ENCODE data around the gene GANC.

GANC gene

GRCh38 chr15:42371096-42371495, 98.1 kb downstream of the GANC start:
- DNase-seq = no peak
- intact Hi-C loops (cut with DNase I) = no loop called here

GRCh38 chr15:42373274-42373673, 100.3 kb downstream of the GANC start:
- intact Hi-C loops (cut with DNase I) = no loop called here
- DNase-seq = peak in 1 of 10 donors; percentile 45

DNA sequence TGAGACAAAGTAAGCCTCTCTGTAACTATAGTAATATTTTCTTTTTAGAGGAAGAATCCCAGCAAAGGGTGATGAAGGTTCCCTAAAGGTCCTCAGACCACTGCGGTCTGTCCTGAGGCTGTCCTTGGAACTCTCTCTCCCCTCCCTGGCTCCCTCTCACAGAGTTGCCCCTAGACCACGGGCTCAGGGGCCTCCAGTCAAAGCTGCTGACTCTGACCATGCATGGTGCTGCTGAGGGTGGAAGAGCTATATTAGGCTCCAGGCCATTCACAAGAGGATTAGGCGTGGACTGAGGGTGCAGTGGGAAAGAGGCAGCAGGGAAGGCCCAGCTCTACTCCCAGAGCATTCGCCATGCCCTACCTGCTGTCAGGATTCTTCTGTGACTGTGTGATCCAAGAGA, 100.9 kb downstream of the GANC start:
- intact Hi-C loops (cut with DNase I) = no loop called here
- no peak for DNase-seq

DNA sequence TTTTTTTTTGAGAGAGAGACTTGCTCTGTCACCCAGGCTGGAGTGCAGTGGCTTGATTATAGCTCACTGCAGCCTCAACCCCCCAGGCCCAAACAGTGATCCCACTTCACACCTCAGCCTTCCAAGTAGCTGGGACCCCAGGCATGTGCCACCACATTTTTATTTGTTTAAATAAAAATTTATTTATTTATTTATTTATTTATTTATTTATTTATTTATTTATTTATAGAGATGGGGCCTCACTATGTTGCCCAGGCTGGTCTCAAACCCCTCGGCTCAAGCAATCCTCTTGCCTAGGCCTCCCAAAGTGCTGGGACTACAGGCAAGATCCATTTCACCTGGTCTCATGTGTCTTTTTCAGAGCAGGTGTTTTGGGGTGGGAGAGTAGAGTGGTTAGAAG, 101.8 kb downstream of the GANC start:
- intact Hi-C loops (cut with DNase I) = no loop called here
- no peak for DNase-seq

DNA sequence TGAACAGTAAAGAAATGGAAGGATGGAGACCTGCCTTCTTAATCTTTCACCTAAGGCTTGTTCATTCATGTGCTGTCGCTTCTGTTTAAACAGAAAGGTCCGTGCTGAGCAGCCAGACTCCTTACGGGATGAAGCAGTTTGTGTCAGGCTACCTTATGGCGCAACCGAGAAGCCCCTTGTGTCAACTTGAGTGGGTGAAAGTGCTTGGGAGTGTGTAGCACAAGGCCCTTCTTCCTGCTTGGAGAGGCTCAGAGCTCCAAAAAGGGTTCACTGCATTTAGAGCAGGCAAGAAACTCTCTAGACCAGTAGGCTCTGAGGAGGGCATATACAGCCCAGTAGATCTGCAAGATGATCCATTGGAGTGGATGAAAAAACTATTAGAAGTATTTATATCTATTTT, 102.3 kb downstream of the GANC start:
- intact Hi-C loops (cut with DNase I) = no loop called here
- DNase-seq = no peak

DNA sequence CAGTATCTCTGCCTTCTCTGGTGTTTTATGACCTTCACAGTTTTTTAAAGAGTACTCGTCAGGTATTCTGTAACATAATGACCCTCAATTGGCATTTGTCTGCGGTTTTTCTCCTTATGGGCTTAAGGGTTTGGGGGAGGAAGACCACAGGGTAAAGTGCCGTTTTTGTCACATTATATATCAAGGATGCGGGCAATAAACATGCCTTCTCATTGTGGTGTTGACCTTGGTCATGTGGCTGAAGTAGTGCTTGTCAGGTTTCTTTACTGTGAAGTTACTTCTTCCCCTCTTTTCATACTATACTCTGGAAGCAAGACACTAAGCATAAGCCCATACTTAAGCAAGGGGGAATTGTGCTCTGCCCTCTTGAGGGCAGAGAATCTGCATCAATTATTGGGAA, 102.9 kb downstream of the GANC start:
- DNase-seq = no peak
- intact Hi-C loops (cut with DNase I) = no loop called here

DNA sequence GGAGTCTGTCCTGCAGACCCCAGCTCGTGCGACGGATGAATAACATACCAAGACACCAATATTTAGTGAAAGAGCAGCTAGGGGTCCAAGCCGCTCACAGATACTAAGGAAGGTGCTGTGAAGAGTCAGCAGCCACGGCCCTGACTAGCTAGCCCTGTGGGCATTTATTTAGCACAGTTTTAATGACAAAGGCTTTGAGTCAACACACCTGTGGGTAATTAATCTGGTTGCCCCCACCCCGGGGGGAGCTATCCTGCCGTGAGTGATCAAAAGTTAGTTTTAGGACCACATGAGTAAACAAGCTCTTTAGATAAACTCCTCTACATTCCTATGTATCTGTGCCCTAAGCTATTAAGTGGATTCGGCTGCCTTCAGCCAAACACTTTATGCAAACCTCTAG, 105.0 kb downstream of the GANC start:
- no peak for DNase-seq
- intact Hi-C loops (cut with DNase I) = no loop called here

- intact Hi-C loops (cut with DNase I) = no loop called here
- DNase-seq = no peak
Observed at GRCh38 chr15:42384597-42384996, 111.6 kb downstream of the GANC start.

GRCh38 chr15:42385206-42385979, 112.4 kb downstream of the GANC start:
- peak in 2 of 10 donors; percentile 28 to 38 for DNase-seq
- intact Hi-C loops (cut with DNase I) = no loop called here

- no peak for DNase-seq
- intact Hi-C loops (cut with DNase I) = no loop called here
Observed at GRCh38 chr15:42385980-42386700, 113.1 kb downstream of the GANC start.

GRCh38 chr15:42387603-42388002, 114.6 kb downstream of the GANC start:
- DNase-seq = no peak
- intact Hi-C loops (cut with DNase I) = no loop called here

DNA sequence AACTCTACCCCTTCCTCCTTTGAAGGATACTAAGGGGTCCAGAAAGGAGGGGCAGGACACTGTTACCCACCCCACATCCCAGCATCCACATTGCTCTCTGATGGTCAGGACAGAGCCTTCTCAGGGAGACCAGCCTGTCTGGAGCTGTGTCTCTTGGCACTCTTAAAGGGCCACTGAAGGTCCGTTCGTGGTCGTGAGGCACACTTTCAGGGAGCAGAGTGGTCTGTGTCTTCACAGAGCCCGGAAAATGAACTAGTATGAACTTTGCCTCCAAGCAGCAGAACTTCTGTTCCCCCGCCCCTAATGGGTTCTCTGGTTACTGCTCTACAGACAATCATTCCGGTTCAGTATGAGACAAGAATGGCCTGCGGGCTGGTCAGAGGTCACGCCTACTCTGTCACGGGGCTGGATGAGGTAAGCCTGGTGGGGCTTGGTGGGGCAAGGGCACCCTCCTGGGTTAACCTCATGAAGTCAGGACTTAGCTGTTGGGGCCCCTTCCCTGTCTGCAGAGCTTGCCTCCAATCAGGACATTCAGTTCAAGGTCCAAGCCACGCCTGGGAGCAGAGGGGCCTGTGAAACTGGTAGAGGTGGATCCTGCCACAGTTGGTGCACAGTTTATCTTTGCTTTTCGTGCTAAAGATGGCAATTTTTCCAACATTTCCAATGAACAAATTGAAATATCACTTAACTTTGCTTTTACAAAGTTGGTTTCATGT, 119.5 kb downstream of the GANC start:
- intact Hi-C loops (cut with DNase I) = no loop called here
- DNase-seq = no peak

DNA sequence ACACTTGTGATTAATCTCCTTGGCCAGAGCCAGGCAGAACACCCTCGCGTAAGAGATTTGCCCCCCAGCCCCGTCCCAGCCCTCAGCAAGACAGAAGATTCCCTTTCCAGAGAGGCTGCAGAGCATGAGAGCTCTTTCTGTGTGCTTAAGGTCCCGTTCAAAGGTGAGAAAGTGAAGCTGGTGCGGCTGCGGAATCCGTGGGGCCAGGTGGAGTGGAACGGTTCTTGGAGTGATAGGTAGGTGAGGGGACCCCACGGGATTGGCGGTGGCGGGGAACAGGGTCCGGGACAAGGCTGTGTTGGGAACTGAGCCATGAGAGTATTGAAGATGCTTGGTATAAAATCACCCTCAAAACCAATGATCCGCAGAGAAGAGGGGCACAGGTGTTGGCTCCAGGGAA, 121.1 kb downstream of the GANC start:
- DNase-seq = no peak

GRCh38 chr15:42395838-42396237, 122.8 kb downstream of the GANC start:
- DNase-seq = no peak
- intact Hi-C loops (cut with DNase I) = no loop called here

More for the DNA sequence above, 121.1 kb downstream of the GANC start:
- intact Hi-C loops (cut with DNase I) = no loop called here

DNA sequence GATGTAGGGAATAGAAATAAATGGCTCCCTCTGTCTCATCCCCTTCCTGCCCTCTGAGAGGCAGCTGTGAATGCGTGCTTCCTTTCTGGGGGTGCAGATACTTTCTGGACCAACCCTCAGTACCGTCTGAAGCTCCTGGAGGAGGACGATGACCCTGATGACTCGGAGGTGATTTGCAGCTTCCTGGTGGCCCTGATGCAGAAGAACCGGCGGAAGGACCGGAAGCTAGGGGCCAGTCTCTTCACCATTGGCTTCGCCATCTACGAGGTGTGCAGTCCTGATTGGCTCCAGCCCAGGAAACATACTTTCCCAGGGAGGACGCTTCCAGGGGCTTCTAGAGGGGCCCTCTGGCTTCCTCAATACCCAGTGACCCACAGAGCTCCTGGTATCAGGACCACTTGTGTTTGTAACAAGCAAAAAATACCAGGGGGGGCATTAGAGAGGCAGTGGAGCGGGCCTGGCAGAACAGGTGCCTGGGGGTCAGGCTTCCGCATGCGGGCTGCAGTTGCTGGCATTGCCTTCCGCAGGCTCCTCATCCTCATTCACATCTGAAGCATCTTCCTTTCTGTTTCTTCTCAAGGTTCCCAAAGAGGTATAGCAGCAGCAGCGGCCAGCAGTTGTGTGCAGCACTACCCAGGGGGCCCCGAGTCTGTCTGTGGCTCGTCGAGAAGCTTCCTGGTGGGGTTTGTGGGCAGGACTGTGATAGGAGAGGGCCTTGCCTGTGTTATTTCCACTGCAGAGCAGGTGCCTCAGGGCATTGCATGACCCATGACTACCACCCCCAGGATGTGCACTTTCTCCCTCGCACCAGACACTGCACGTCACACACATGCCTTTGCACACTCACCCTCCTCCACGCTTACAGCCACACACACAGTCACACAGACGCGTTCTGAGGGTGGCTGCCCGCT, 128.8 kb downstream of the GANC start:
- DNase-seq = no peak
- intact Hi-C loops (cut with DNase I) = loop anchor here (10.0 kb wide), 1 partner anchor 63 kb away; no protein-coding TSS in a partner anchor

GRCh38 chr15:42402455-42403205, 129.6 kb downstream of the GANC start:
- intact Hi-C loops (cut with DNase I) = loop anchor here (10.0 kb wide), 1 partner anchor 62 kb away; no protein-coding TSS in a partner anchor
- DNase-seq = no peak

- peak in 1 of 10 donors; percentile 65 for DNase-seq
- intact Hi-C loops (cut with DNase I) = loop anchor here (10.0 kb wide), 1 partner anchor 61 kb away; no protein-coding TSS in a partner anchor
Observed at GRCh38 chr15:42403389-42403788, 130.4 kb downstream of the GANC start.

GRCh38 chr15:42404461-42405235, 131.6 kb downstream of the GANC start:
- intact Hi-C loops (cut with DNase I) = loop anchor here (10.0 kb wide), 1 partner anchor 60 kb away; no protein-coding TSS in a partner anchor
- DNase-seq = peak; percentile 53 to 97 (median 82)
